Muscle of leg (tissue), 11 donors: ENCODE measurements around the gene MROH8. TPM values are rescaled to one million over a fixed set of nuclear protein-coding genes. Genes with fewer than 3 reads are reported as not detected.
"Not testable (repeated sequence)": the region's sequence is repeated elsewhere in the genome, so short reads cannot be mapped to it uniquely, and the experiment has no call there.

Experiments
- DNase-seq: peaks from one replicate; pipeline ENCODE4 v3.0.0; 2013
- H3K27ac ChIP-seq: one replicate; pipeline ENCODE4 v1.5.1; 2013; ENCODE audit warnings: mild to moderate bottlenecking, low read length, control low read depth
- H3K27me3 ChIP-seq: one replicate; pipeline ENCODE4 v1.6.1; 2013; ENCODE audit warnings: low read length; ENCODE audit not compliant: control insufficient read depth, insufficient read depth
- H3K36me3 ChIP-seq: one replicate; pipeline ENCODE4 v1.6.1; 2013; ENCODE audit warnings: low read length; ENCODE audit not compliant: control insufficient read depth, insufficient read depth
- H3K4me1 ChIP-seq: one replicate; pipeline ENCODE4 v1.6.1; 2013; ENCODE audit warnings: low read length; ENCODE audit not compliant: control insufficient read depth, insufficient read depth
- H3K4me3 ChIP-seq: one replicate; pipeline ENCODE4 v1.5.1; 2013; ENCODE audit warnings: low read length, control low read depth
- H3K9me3 ChIP-seq: replicated peaks from 2 replicates; pipeline ENCODE4 v1.6.1; 2013; ENCODE audit warnings: low read depth, low read length; ENCODE audit not compliant: control insufficient read depth
- WGBS: methylation state at CpG from one replicate; pipeline ENCODE4 v1.1.5; 2013; ENCODE audit warnings: missing lambda C conversion rate; ENCODE audit not compliant: insufficient coverage; 5-methylcytosine and 5-hydroxymethylcytosine counted together
- polyA plus RNA-seq, 8 donors: library from polyadenylated mRNA; unstranded; fragments of 120-200 nt; gene quantifications; one replicate each; pipeline versions ENCODE4 v1.2.1 to v1.2.3, GENCODE V29; 2013; ENCODE audit warnings: inconsistent platforms in 1 of 8, low replicate concordance in 1 of 8; ENCODE audit not compliant: insufficient read length in 8 of 8, insufficient read depth in 1 of 8
- total RNA-seq: library from RNA; stranded (reverse); fragments of 120-200 nt; gene quantifications from one replicate; pipeline ENCODE4 v1.2.4, GENCODE V29; 2013

Gene MROH8
- total and polyA plus RNA-seq, 9 donors: 3.7 to 5.7 (median 4.5) TPM

DNA sequence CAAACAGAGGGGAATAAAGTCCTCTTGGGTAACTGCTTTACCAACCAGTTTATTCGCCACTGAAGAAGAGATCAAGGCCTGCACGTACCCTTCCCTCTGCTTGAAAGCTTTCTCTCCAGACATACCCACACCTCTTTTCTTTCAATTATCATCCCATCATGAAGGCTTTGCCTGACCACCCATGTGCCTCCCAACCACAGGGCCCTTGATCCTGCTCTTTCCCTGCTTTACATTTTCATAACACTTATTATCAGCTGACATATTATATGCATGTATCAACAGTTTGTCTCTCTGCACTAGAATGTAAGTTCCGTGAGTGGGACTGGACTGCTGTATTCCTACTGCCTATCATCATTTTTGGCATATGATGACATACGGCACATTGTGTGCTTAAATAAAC, 21.1 kb downstream of the MROH8 start:
- Histone ChIP-seq H3K36me3 (no peaks in the 10 kb centered on the region), H3K9me3 (no peaks in the 10 kb centered on the region), H3K4me1 (no peaks in the 10 kb centered on the region), H3K4me3 (no peak overlapping the region), H3K27me3 (no peaks in the 10 kb centered on the region), H3K27ac (no peak overlapping the region)
- no peak for DNase-seq
- WGBS: 100% methylated on average over 1 of the region's 4 CpGs

DNA sequence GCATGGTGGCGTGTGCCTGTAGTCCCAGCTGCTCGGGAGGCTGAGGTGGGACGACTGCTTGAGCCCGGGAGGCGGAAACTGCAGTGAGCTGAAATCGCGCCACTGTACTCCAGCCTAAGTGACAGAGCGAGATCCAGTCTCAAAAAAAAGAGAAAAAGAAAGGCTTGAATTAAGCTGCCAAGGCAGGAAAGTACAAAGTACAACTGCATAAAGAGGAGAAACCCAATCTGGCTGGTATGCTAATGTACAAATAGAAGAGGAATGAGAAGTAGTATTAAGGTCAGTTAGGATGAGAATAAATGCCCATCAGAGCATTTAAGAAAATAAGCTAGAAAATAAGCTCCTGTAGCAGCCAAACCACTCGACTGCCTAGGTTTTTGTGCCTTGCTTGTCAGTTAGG, 23.4 kb downstream of the MROH8 start:
- no peaks in the 10 kb centered on the region for H3K4me1 ChIP-seq
- no peak overlapping the region for H3K4me3 ChIP-seq
- no peaks in the 10 kb centered on the region for H3K9me3 ChIP-seq
- H3K27me3 ChIP-seq: no peaks in the 10 kb centered on the region
- no peak overlapping the region for H3K27ac ChIP-seq
- 93% methylated on average over 8 of the region's 9 CpGs for WGBS
- no peak for DNase-seq
- no peaks in the 10 kb centered on the region for H3K36me3 ChIP-seq

DNA sequence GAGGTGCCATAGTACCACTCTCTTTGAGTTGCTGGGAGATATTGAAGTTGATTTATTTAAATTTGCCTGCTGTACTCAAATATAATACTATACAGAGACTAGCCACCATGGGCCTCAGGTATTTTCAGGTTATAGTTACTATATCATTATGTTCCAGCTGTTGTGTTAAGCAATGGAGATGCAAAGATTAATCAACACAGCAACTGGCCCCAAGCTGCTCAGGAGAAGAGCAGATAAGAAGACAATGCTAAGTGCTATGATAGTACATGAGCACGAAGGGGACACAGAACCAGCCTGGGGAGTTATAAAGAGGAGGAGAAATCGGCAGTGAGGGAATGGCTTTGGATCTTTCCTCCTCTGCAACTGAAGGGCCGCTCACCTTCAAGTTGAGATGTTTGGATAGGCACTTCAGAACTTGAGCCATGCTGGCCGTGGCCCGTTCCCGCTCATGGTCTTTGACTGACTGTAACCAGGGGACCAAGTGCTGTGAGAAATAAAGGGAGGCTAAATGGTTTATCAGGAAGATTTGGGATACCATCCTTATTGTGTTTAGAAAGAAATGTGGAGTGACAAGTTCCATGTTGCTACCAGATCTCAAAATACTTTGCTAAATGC, 24.6 kb downstream of the MROH8 start:
- H3K27ac ChIP-seq: no peak overlapping the region
- 88% methylated on average over 6 of the region's 6 CpGs for WGBS

DNA sequence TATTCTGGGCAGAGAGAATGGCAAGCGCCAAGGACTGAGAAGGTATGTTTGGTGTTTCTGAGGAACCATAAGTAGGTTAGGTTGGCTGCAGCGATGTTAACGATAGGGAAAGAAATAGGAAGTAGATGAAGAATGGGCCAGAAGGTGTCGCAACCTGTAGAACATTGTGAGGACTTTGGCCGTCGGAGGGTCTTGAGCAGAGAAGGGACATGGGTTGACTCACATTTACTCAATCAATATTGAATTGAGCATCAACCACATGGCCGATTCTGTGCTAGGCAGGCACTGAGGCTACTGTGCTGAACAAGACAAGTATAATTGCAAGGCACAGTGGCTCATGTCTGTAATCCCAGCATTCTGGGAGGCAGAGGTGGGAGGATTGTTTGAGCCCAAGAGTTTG, 27.1 kb downstream of the MROH8 start:
- no peak overlapping the region for H3K27ac ChIP-seq
- no peak overlapping the region for H3K4me3 ChIP-seq
- no peak for DNase-seq
- H3K27me3 ChIP-seq: no peaks in the 10 kb centered on the region
- H3K36me3 ChIP-seq: no peaks in the 10 kb centered on the region
- WGBS: 89% methylated on average over 5 of the region's 7 CpGs
- H3K9me3 ChIP-seq: no peaks in the 10 kb centered on the region
- H3K4me1 ChIP-seq: no peaks in the 10 kb centered on the region

More for the DNA sequence above, 24.6 kb downstream of the MROH8 start:
- no peak overlapping the region for H3K4me3 ChIP-seq
- H3K27me3 ChIP-seq: no peaks in the 10 kb centered on the region
- H3K4me1 ChIP-seq: no peaks in the 10 kb centered on the region
- no peaks in the 10 kb centered on the region for H3K9me3 ChIP-seq
- H3K36me3 ChIP-seq: no peaks in the 10 kb centered on the region
- no peak for DNase-seq

DNA sequence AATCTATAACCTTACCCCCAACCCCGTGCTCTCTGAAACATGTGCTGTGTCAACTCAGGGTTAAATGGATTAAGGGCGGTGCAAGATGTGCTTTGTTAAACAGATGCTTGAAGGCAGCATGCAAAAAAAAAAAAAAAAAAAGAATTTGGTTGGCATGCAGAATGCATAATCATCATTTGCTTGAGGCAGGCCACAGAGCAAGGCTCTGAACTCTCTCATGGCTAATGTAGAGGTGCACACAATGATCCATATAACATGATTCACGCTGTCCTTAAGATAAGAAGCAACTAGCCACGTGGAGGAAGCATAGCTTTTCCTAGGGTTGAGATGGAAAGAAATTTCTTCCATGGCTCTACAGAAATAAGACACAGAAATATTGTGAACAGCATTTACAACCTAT, 27.8 kb downstream of the MROH8 start:
- no CpG with 5 or more reads among the region's 4 CpGs for WGBS

DNA sequence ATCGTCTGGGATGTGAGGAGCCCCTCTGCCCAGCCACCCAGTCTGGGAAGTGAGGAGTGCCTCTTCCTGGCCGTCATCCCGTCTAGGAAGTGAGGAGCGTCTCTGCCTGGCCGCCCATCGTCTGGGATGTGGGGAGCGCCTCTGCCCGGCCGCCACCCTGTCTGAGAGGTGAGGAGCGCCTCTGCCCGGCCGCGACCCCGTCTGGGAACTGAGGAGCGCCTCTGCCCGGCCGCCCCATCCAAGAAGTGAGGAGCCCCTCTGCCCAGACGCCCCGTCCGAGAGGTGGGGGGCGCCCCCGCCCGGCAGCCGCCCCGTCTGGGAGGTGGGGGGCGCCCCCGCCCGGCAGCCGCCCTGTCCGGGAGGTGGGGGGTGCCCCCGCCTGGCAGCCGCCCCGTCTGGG, 28.5 kb downstream of the MROH8 start:
- not testable (repeated sequence) for H3K27ac ChIP-seq, H3K4me1 ChIP-seq, H3K9me3 ChIP-seq, H3K36me3 ChIP-seq, H3K4me3 ChIP-seq, DNase-seq, H3K27me3 ChIP-seq
- 94% methylated on average over 18 of the region's 33 CpGs for WGBS

More for the DNA sequence above, 27.8 kb downstream of the MROH8 start:
- Histone ChIP-seq H3K27me3 (no peaks in the 10 kb centered on the region), H3K4me3 (no peak overlapping the region), H3K4me1 (no peaks in the 10 kb centered on the region), H3K27ac (no peak overlapping the region), H3K36me3 (no peaks in the 10 kb centered on the region), H3K9me3 (no peaks in the 10 kb centered on the region)
- DNase-seq: no peak

DNA sequence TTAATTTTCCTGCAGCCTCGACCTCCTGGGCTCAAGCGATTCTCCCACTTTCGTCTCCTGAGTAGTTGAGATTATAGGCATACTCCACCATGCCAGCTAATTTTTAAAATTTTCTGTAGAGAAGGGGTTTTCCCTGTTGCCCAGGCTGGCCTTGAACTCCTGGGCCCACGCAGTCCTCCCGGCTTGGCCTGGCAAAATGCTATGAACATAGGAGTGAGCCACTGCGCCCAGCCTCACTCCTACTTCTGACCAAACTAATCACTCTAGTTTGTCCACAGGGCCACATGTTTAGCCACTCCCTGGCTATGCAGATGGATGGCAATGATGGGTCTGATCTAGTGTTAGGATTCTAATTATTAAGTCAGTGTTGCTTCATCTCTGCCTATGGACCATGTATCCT, 32.1 kb downstream of the MROH8 start:
- no peaks in the 10 kb centered on the region for H3K4me1 ChIP-seq
- no peak overlapping the region for H3K4me3 ChIP-seq
- DNase-seq: no peak
- H3K36me3 ChIP-seq: no peaks in the 10 kb centered on the region
- 100% methylated on average over 2 of the region's 6 CpGs for WGBS
- H3K27ac ChIP-seq: no peak overlapping the region
- no peaks in the 10 kb centered on the region for H3K27me3 ChIP-seq
- H3K9me3 ChIP-seq: no peaks in the 10 kb centered on the region

DNA sequence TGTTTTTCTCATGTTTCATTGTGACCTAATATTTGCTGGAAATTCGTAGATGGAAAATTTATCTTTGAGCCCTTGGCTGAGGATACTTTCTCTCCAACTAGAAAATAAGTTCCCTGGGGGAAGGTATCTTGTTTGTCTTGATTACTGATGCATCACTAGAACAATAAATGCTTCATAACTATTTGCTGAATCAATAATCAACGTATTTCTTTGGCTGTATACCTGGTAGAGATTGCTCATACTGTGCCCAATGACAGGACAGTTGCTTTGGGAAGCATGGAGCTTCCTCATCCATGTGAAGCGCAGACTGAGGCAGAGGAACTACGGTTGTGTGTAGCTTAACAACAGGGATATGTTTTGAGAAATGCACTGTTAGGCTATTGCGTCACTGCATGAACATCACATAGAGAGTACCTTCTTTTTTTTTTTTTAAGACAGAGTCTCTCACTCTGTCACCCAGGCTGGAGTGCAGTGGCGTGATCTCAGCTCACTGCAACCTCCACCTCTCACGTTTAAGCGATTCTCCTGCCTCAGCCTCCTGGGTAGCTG, 34.4 kb downstream of the MROH8 start:
- Histone ChIP-seq H3K27ac (no peak overlapping the region), H3K4me1 (no peaks in the 10 kb centered on the region), H3K9me3 (no peaks in the 10 kb centered on the region), H3K4me3 (no peak overlapping the region), H3K36me3 (peaks cover 5% of the 10 kb centered on the region), H3K27me3 (no peaks in the 10 kb centered on the region)
- WGBS: 77% methylated on average over 3 of the region's 8 CpGs
- DNase-seq: no peak

DNA sequence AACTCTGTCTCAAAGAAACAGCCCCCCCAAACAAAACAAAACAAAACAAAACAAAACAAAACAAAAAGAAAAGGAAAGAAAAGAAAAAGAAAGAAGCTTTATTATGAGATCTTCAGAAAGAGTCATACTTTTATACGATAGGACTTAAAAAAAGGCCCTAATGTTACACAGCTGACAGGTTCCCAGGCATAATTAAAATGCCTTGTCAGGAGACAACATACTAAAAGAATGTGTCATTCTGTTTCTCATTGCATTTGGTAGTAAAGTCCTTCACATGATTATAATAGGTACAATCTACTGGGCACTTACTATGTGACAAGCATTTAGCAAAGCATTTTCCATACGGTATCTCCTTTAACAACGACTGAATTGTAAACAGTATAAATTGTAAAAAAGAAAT, 36.6 kb downstream of the MROH8 start:
- no peak overlapping the region for H3K4me3 ChIP-seq
- no CpG with 5 or more reads among the region's 3 CpGs for WGBS
- peaks cover 5% of the 10 kb centered on the region for H3K36me3 ChIP-seq

DNA sequence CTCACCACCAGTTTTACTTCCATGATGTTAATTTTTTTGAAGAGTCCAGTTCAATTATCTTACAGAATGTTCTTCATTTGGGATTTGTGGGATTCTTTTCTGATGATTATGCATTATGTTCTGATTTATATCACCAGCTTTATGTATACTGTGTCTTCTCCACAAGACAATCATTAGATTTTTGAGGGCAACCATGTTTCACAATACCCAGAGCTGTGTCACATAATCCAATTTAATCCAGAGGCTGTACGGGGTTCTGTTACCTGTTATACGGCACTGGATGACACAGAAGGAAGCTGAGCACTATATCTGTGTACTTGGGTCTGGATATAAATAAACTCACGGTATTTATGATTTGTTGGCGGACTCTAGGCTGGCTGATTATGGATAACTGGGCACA, 41.8 kb downstream of the MROH8 start:
- Histone ChIP-seq H3K4me1 (no peaks in the 10 kb centered on the region), H3K27me3 (no peaks in the 10 kb centered on the region), H3K27ac (no peak overlapping the region), H3K36me3 (peaks cover 5% of the 10 kb centered on the region), H3K9me3 (no peaks in the 10 kb centered on the region), H3K4me3 (no peak overlapping the region)
- 88% methylated on average over 3 of the region's 4 CpGs for WGBS
- DNase-seq: no peak

More for the DNA sequence above, 36.6 kb downstream of the MROH8 start:
- Histone ChIP-seq H3K4me1 (no peaks in the 10 kb centered on the region), H3K9me3 (no peaks in the 10 kb centered on the region), H3K27ac (no peak overlapping the region), H3K27me3 (no peaks in the 10 kb centered on the region)
- DNase-seq: no peak

DNA sequence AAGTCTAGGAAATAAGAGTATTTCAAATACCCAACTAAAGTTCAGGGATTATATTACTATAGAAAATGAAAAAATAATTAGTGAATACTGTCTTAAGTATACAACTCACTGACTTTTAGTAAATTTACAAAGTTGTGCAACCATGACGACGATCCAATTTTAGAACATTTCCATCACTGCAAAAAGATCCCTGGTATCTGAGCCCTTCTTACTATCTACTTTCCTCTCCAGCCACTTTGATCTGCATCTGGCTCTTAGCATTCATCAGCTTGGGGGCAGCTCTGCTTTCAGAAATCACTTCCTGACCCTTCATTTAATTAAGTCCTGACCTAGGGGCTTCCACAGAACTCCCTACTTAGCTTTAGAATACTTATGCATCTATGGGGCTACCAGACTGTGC, 45.4 kb downstream of the MROH8 start:
- 96% methylated on average over 2 of the region's 2 CpGs for WGBS
- Histone ChIP-seq H3K27ac (no peak overlapping the region), H3K9me3 (no peaks in the 10 kb centered on the region), H3K4me3 (no peak overlapping the region), H3K27me3 (no peaks in the 10 kb centered on the region), H3K36me3 (no peaks in the 10 kb centered on the region), H3K4me1 (no peaks in the 10 kb centered on the region)
- no peak for DNase-seq
